DND-41 (cell line): ENCODE measurements around the gene TNRC6B.

Experiments
- ATAC-seq: fragments of 200-7000 bp; cut with Tn5 transposase; 3 replicates; pipeline ENCODE4 v1.9.1; 2021; ENCODE audit warnings: low read depth; ENCODE audit not compliant: insufficient read depth
- DNase-seq: peaks from one replicate; pipeline ENCODE4 v3.0.0-alpha.2; 2020
- H2AFZ ChIP-seq: 2 replicates; pipeline ENCODE4 v1.6.0; 2012; ENCODE audit warnings: low read depth, low read length
- H3K27ac ChIP-seq: 2 replicates; pipeline ENCODE4 v1.5.1; 2012; ENCODE audit warnings: low read length, inconsistent platforms
- H3K27me3 ChIP-seq: fragments of 200-600 bp; sonication (generic); 2 replicates; pipeline ENCODE4 v1.6.0; 2012; ENCODE audit warnings: low read length, mild to moderate bottlenecking, inconsistent platforms; ENCODE audit not compliant: insufficient read depth, poor library complexity
- H3K36me3 ChIP-seq: 2 replicates; pipeline ENCODE4 v1.5.1; 2012; ENCODE audit warnings: low read length, inconsistent platforms; ENCODE audit not compliant: insufficient read depth
- H3K4me1 ChIP-seq: 2 replicates; pipeline ENCODE4 v1.5.1; 2012; ENCODE audit warnings: mild to moderate bottlenecking, low read length; ENCODE audit not compliant: insufficient read depth
- H3K4me2 ChIP-seq: 2 replicates; pipeline ENCODE4 v1.6.0; 2012; ENCODE audit warnings: mild to moderate bottlenecking, moderate library complexity, low read length, inconsistent platforms; ENCODE audit not compliant: insufficient read depth
- H3K4me3 ChIP-seq, 2 experiments: fragments of 200-600 bp in 1 of 2; shearing (Covaris generic) in 1 of 2; 2 replicates each; pipeline ENCODE4 v1.5.1; 2012 to 2016; ENCODE audit warnings: inconsistent platforms in 2 of 2, low read length in 2 of 2, mild to moderate bottlenecking in 2 of 2, low read depth in 1 of 2, moderate library complexity in 1 of 2
- H3K79me2 ChIP-seq: 2 replicates; pipeline ENCODE4 v1.6.0; 2012; ENCODE audit warnings: low read length, inconsistent platforms; ENCODE audit not compliant: insufficient read depth
- H3K9ac ChIP-seq: 2 replicates; pipeline ENCODE4 v1.6.0; 2012; ENCODE audit warnings: low read depth, mild to moderate bottlenecking, inconsistent platforms, low read length, moderate library complexity
- H3K9me3 ChIP-seq: 2 replicates; pipeline ENCODE4 v1.5.1; 2012; ENCODE audit warnings: low read length, moderate library complexity, mild to moderate bottlenecking, inconsistent platforms; ENCODE audit not compliant: insufficient read depth, severe bottlenecking
- H4K20me1 ChIP-seq: 2 replicates; pipeline ENCODE4 v1.6.0; 2012; ENCODE audit warnings: low read length; ENCODE audit not compliant: insufficient read depth
- CTCF ChIP-seq: IDR thresholded peaks from 2 replicates; pipeline ENCODE4 v1.5.1; 2012; ENCODE audit warnings: borderline replicate concordance, low read length, moderate library complexity, mild to moderate bottlenecking; ENCODE audit not compliant: poor library complexity, severe bottlenecking; ENCODE audit errors: extremely low read depth
- EZH2 ChIP-seq: IDR thresholded peaks from 3 replicates; pipeline ENCODE4 v1.6.1; 2012; ENCODE audit warnings: borderline replicate concordance, low read depth, mild to moderate bottlenecking, moderate library complexity, low read length, inconsistent platforms; ENCODE audit not compliant: severe bottlenecking

Gene TNRC6B

DNA sequence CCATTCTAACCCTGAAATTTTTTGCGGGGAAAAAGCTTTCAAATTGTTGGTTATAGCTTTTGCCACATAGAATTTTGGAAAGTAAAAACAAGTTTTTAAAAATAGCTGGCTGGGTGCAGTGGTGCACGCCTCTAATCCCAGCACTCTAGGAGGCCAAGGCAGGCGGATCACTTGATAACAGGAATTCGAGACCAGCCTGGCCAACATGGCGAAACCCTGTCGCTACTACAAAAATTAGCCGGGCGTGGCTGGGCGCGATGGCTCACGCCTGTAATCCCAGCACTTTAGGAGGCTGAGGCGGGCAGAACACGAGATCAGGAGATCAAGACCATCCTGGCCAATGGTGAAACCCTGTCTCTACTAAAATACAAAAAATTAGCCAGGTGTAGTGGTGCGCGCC lies 54.9 kb downstream of the TNRC6B start:
- Histone ChIP-seq H3K27ac (no peak overlapping the region), H3K79me2 (peaks cover 90% of the 10 kb centered on the region), H3K4me2 (no peak overlapping the region), H3K36me3 (peaks cover 21% of the 10 kb centered on the region), H3K27me3 (no peaks in the 10 kb centered on the region), H2AFZ (no peak overlapping the region), H3K9me3 (no peaks in the 10 kb centered on the region), H3K4me1 (no peaks in the 10 kb centered on the region), H4K20me1 (peaks cover 53% of the 10 kb centered on the region), H3K4me3 (no peak overlapping the region), H3K9ac (no peak overlapping the region)
- TF ChIP-seq CTCF (no peak), EZH2 (no peak)
- DNase-seq (no peak), ATAC-seq (no peak)

DNA sequence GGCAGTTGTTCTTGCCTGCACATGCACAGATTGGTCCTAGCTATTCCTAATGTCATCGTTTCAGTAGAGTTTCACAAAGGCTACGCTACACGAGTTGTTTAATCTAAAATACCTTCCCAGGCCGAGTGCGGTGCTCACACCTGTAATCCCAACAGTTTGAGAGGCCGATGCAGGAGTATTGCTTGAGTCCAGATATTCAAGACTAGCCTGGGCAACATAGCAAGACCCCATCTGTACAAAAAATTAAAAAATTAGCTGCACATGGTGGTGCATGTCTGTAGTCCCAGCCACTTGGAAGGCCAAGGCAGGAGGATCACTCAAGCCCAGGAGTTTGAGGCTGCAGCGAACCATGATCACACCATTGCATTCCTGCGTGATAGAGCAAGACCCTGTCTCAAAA lies 56.2 kb downstream of the TNRC6B start:
- Histone ChIP-seq H3K27ac (no peak overlapping the region), H3K4me2 (no peak overlapping the region), H2AFZ (no peak overlapping the region), H3K9ac (no peak overlapping the region), H3K9me3 (no peaks in the 10 kb centered on the region), H3K4me1 (no peaks in the 10 kb centered on the region), H3K4me3 (no peak overlapping the region), H4K20me1 (peaks cover 57% of the 10 kb centered on the region), H3K36me3 (peaks cover 21% of the 10 kb centered on the region), H3K79me2 (peaks cover 95% of the 10 kb centered on the region), H3K27me3 (no peaks in the 10 kb centered on the region)
- DNase-seq (no peak), ATAC-seq (no peak)
- no peak for TF ChIP-seq EZH2
- no peak for TF ChIP-seq CTCF

DNA sequence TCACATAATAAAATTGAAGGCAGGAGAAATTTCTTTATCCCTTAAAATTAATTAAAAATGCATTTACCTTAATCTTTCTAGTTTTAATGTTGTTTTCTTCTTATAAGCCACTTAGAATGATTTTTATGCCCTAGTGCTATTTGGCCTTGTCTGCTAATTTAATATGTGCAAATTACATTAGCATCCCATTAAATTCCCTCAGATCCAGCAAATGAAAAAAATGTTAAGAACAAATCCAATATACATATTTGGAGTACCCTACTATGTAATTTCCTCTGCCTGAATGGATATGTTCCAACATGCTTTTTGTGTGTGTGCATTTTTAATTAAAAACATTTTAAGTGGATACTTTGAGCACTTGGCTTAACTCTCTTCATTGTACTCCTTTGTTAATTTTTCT lies 56.9 kb downstream of the TNRC6B start:
- Histone ChIP-seq H4K20me1 (peaks cover 59% of the 10 kb centered on the region), H3K27ac (no peak overlapping the region), H3K79me2 (peaks cover 95% of the 10 kb centered on the region), H3K9me3 (no peaks in the 10 kb centered on the region), H3K9ac (no peak overlapping the region), H3K4me1 (peaks cover 3% of the 10 kb centered on the region; the same call in 1 of the 2 replicates), H3K36me3 (peaks cover 13% of the 10 kb centered on the region), H3K27me3 (no peaks in the 10 kb centered on the region), H3K4me2 (no peak overlapping the region), H2AFZ (no peak overlapping the region), H3K4me3 (no peak overlapping the region)
- ATAC-seq (no peak), DNase-seq (no peak)
- TF ChIP-seq EZH2, result no peak
- no peak for TF ChIP-seq CTCF

GRCh38 chr22:40235308-40235707 lies 57.6 kb downstream of the TNRC6B start:
- Histone ChIP-seq H3K79me2 (peaks cover 93% of the 10 kb centered on the region), H3K9me3 (no peaks in the 10 kb centered on the region), H4K20me1 (peaks cover 61% of the 10 kb centered on the region), H3K4me3 (no peak overlapping the region), H3K27me3 (no peaks in the 10 kb centered on the region), H3K4me2 (no peak overlapping the region), H3K4me1 (peaks cover 3% of the 10 kb centered on the region; the same call in 1 of the 2 replicates), H3K9ac (no peak overlapping the region), H2AFZ (no peak overlapping the region), H3K36me3 (peaks cover 13% of the 10 kb centered on the region), H3K27ac (no peak overlapping the region)
- DNase-seq (no peak), ATAC-seq (no peak)
- no peak for TF ChIP-seq EZH2
- no peak for TF ChIP-seq CTCF
